GM12878 (cell line): ENCODE measurements around the gene VSX2. TPM values are rescaled to one million over a fixed set of nuclear protein-coding genes. Genes with fewer than 3 reads are reported as not detected.

Source experiments
- ATAC-seq: fragments of 200-7000 bp; cut with Tn5 transposase; 3 replicates; pipeline ENCODE4 v1.9.1; 2020; ENCODE audit warnings: mild to moderate bottlenecking, moderate library complexity
- BruUV-seq: library from RNA; stranded (reverse); fragments of 400-500 nt; replicated peaks from 2 replicates; lab custom pipeline; 2021; lab: Mats Ljungman, UMichigan
- CTCF ChIA-PET: fragments of 300-600 bp; sonication (Branson Sonifier 250); formaldehyde crosslinking; extraction: SDS; loops from one replicate; lab custom pipeline; 2021; ENCODE audit warnings: inconsistent platforms; lab: Yijun Ruan, JAX
- POLR2A ChIA-PET: fragments of 350-600 bp; formaldehyde crosslinking; extraction: SDS; loops from one replicate; lab custom pipeline; 2021; ENCODE audit warnings: inconsistent platforms; lab: Charles Lee
- RAD21 ChIA-PET: fragments of 300-600 bp; sonication (Branson Sonifier 250); formaldehyde crosslinking; loops from one replicate; lab custom pipeline; 2023; ENCODE audit warnings: antibody characterized with exemption; ENCODE audit not compliant: unreplicated experiment; lab: Charles Lee
- SMC1A ChIA-PET: fragments of 300-600 bp; sonication (Branson Sonifier 250); formaldehyde crosslinking; loops from one replicate; lab custom pipeline; 2023; ENCODE audit not compliant: unreplicated experiment, uncharacterized antibody; lab: Charles Lee
- DNase-seq: peaks from one replicate; pipeline ENCODE4 v3.0.0-alpha.2; 2011; ENCODE audit warnings: low read depth, low spot score
- FAIRE-seq: peaks from 3 replicates; lab custom pipeline; 2011; peaks lifted over from hg19 to GRCh38; lab: Jason Lieb, UNC
- H2AFZ ChIP-seq: 2 replicates; pipeline ENCODE4 v1.6.0; 2011; ENCODE audit warnings: low read depth, low read length, control low read depth; ENCODE audit not compliant: control insufficient read depth
- H3K27ac ChIP-seq: 2 replicates; pipeline ENCODE4 v1.5.1; 2011; ENCODE audit warnings: control low read depth; ENCODE audit not compliant: control insufficient read depth, insufficient read depth
- H3K27me3 ChIP-seq, 2 experiments: replicated peaks in 1 of 2; 2 replicates each; pipeline versions ENCODE4 v1.6.0 to v1.6.1; 2011; ENCODE audit warnings: low read length in 1 of 2; ENCODE audit not compliant: control insufficient read depth in 2 of 2, insufficient read depth in 2 of 2
- H3K36me3 ChIP-seq, 2 experiments: 2 replicates each; pipeline ENCODE4 v1.5.1; 2011; ENCODE audit warnings: low read length in 1 of 2; ENCODE audit not compliant: control insufficient read depth in 2 of 2, insufficient read depth in 2 of 2
- H3K4me1 ChIP-seq: 2 replicates; pipeline ENCODE4 v1.6.1; 2011; ENCODE audit warnings: mild to moderate bottlenecking, low read length, moderate library complexity, mixed read lengths; ENCODE audit not compliant: control insufficient read depth, insufficient read depth
- H3K4me2 ChIP-seq: 2 replicates; pipeline ENCODE4 v1.6.0; 2011; ENCODE audit warnings: control low read depth; ENCODE audit not compliant: control insufficient read depth, insufficient read depth
- H3K4me3 ChIP-seq: fragments of 200-600 bp; sonication (generic); 2 replicates; pipeline ENCODE4 v1.5.1; 2016
- H3K79me2 ChIP-seq: 2 replicates; pipeline ENCODE4 v1.6.0; 2011; ENCODE audit warnings: low read length; ENCODE audit not compliant: control insufficient read depth, insufficient read depth
- H3K9ac ChIP-seq: 2 replicates; pipeline ENCODE4 v1.8.0; 2011; ENCODE audit warnings: low read length, control low read depth, mixed read lengths; ENCODE audit not compliant: control insufficient read depth, insufficient read depth
- H3K9me3 ChIP-seq: replicated peaks from 3 replicates; pipeline ENCODE4 v1.5.1; 2011; ENCODE audit warnings: mild to moderate bottlenecking, low read length; ENCODE audit not compliant: control insufficient read depth, insufficient read depth
- H4K20me1 ChIP-seq: 2 replicates; pipeline ENCODE4 v1.6.0; 2011; ENCODE audit not compliant: control insufficient read depth, insufficient read depth
- ASH2L ChIP-seq: fragments of 300-600, 200-600 bp; sonication (generic); IDR thresholded peaks from 2 replicates; pipeline ENCODE4 v1.6.1; 2017; ENCODE audit warnings: low read depth, mild to moderate bottlenecking, borderline replicate concordance
- BHLHE40 ChIP-seq, 2 experiments: fragments of 450-650 bp in 1 of 2; IDR thresholded peaks; 2 replicates each; pipeline ENCODE4 v1.6.1; 2011 to 2017; ENCODE audit warnings: low read depth in 2 of 2, borderline replicate concordance in 1 of 2, improper control_type of control experiment in 1 of 2, low read length in 1 of 2, mild to moderate bottlenecking in 1 of 2
- CBX3 ChIP-seq: fragments of 200-600 bp; sonication (generic); IDR thresholded peaks from 2 replicates; pipeline ENCODE4 v1.6.1; 2016; ENCODE audit warnings: low read depth, borderline replicate concordance
- CHD1 ChIP-seq: IDR thresholded peaks from 2 replicates; pipeline ENCODE4 v1.6.1; 2012; ENCODE audit warnings: low read depth, low read length, improper control_type of control experiment
- IRF5 ChIP-seq: fragments of 450-650 bp; IDR thresholded peaks from 2 replicates; pipeline ENCODE4 v1.6.1; 2017; ENCODE audit warnings: borderline replicate concordance
- KDM1A ChIP-seq: fragments of 200-600 bp; sonication (generic); IDR thresholded peaks from 2 replicates; pipeline ENCODE4 v1.6.1; 2016; ENCODE audit warnings: borderline replicate concordance
- MTA2 ChIP-seq: fragments of 450-650 bp; IDR thresholded peaks from 2 replicates; pipeline ENCODE4 v1.6.1; 2016; ENCODE audit warnings: low read depth, mild to moderate bottlenecking, moderate library complexity
- MXI1 ChIP-seq: fragments of 150-350 bp; IDR thresholded peaks from 2 replicates; pipeline ENCODE4 v1.6.1; 2011; ENCODE audit warnings: low read depth, mild to moderate bottlenecking, inconsistent platforms, low read length, improper control_type of control experiment
- MYC ChIP-seq: IDR thresholded peaks from 2 replicates; pipeline ENCODE4 v1.6.1; 2011; ENCODE audit warnings: mild to moderate bottlenecking, low read length, moderate library complexity, inconsistent platforms; ENCODE audit not compliant: insufficient read depth, insufficient replicate concordance, insufficient read length, severe bottlenecking
- POLR2AphosphoS5 ChIP-seq: IDR thresholded peaks from 2 replicates; pipeline ENCODE4 v1.6.1; 2011; ENCODE audit warnings: mild to moderate bottlenecking, low read length, inconsistent platforms
- RELB ChIP-seq: fragments of 450-650 bp; IDR thresholded peaks from 2 replicates; pipeline ENCODE4 v1.6.1; 2017; ENCODE audit warnings: low read depth, mild to moderate bottlenecking, moderate library complexity
- SMC3 ChIP-seq: IDR thresholded peaks from 2 replicates; pipeline ENCODE4 v1.6.1; 2011; ENCODE audit warnings: low read length, improper control_type of control experiment, borderline replicate concordance
- TARDBP ChIP-seq: IDR thresholded peaks from 2 replicates; pipeline ENCODE4 v1.6.1; 2016; ENCODE audit warnings: borderline replicate concordance
- YY1 ChIP-seq: IDR thresholded peaks from 2 replicates; pipeline ENCODE4 v1.6.1; 2011; ENCODE audit warnings: low read depth, mild to moderate bottlenecking, low read length
- ZNF384 ChIP-seq: IDR thresholded peaks from 2 replicates; pipeline ENCODE4 v1.6.1; 2012; ENCODE audit warnings: low read depth, mild to moderate bottlenecking, low read length, improper control_type of control experiment, borderline replicate concordance
- WGBS: methylation state at CpG from one replicate; pipeline ENCODE4 v1.1.6; 2016; ENCODE audit warnings: low lambda C conversion rate; ENCODE audit not compliant: insufficient replicate concordance, insufficient coverage; ENCODE audit errors: missing lambda C conversion rate; 5-methylcytosine and 5-hydroxymethylcytosine counted together
- in situ Hi-C: fragments of 300-500 bp; cut with MboI; formaldehyde crosslinking; loops from 9 replicates; pipeline ENCODE4 v1.14.3; 2018; ENCODE audit warnings: mixed read lengths
- intact Hi-C: fragments of 100-400 bp; cut with micrococcal nuclease; formaldehyde crosslinking; loops from one replicate; pipeline ENCODE4 v1.14.2; 2022; ENCODE audit not compliant: unreplicated experiment
- polyA plus RNA-seq, 11 experiments: library from polyadenylated mRNA; depleted of rRNA in 4 of 11; unstranded in 6 of 11; stranded (reverse) in 5 of 11; fragments of >200 nt; fragmentation: Nextera tagmentation in 4 of 11; fragmentation: Illumina TruSeq in 1 of 11; extraction: Ambion mirVana in 4 of 11; extraction: Trizol in 1 of 11; gene quantifications; 1 replicate in 1 of 11; 2 replicates in 10 of 11; pipeline versions ENCODE4 v1.2.1 to v1.2.3, GENCODE V29; 2011 to 2016; ENCODE audit warnings: inconsistent platforms in 2 of 11, missing spikeins in 2 of 11, low read depth in 1 of 11
- total RNA-seq, 4 experiments: library from RNA; depleted of rRNA in 3 of 4; stranded (reverse); fragments of >200 nt in 3 of 4; fragmentation: Illumina TruSeq in 1 of 4; extraction: Trizol in 1 of 4; gene quantifications; 2 replicates each; pipeline versions ENCODE4 v1.2.1 to v1.2.3, GENCODE V29; 2013 to 2021

The VSX2 gene
- total and polyA plus RNA-seq, 10 of the 15 experiments (the other 5 are each of a cell fraction or from before 2014, with no cell fraction given): 0.04 to 0.05 TPM; not detected in 8

GRCh38 chr14:74249433-74250375 lies 10.5 kb downstream of the VSX2 start:
- no peaks in the 10 kb centered on the region for H3K4me1 ChIP-seq
- no peak overlapping the region for H2AFZ ChIP-seq
- H3K27ac ChIP-seq: no peak overlapping the region
- intact Hi-C loops (no loop called here), in situ Hi-C loops (loop anchor here (5.0 kb wide), 1 partner anchor 142 kb away; no protein-coding TSS in a partner anchor)
- WGBS: 42% methylated on average over 12 of the region's 12 CpGs
- no peak for TF ChIP-seq BHLHE40 (IDR thresholded peaks at IDR 0.05; ENCODE audit: borderline replicate concordance in 1 of 2, low read depth in 2 of 2, low read length in 1 of 2)
- TF ChIP-seq CHD1: no peak
- TF ChIP-seq ASH2L: no peak
- TF ChIP-seq MXI1: no peak
- no peak for TF ChIP-seq CBX3
- TF ChIP-seq ZNF384: no peak
- no peak for TF ChIP-seq IRF5
- no peak for TF ChIP-seq POLR2AphosphoS5
- no peak for TF ChIP-seq SMC3
- TF ChIP-seq MYC: no peak
- no peak for TF ChIP-seq RELB
- TF ChIP-seq KDM1A: no peak
- no peak for TF ChIP-seq MTA2
- no peak for TF ChIP-seq TARDBP
- no peak for TF ChIP-seq YY1
- no peak overlapping the region for H3K9ac ChIP-seq
- no peaks in the 10 kb centered on the region for H4K20me1 ChIP-seq
- FAIRE-seq (no peak), ATAC-seq (no peak), DNase-seq (no peak)
- no TSS peak for BruUV-seq
- H3K4me2 ChIP-seq: no peak overlapping the region
- POLR2A ChIA-PET: interaction anchor here (0.5 kb wide), 1 partner anchor 20 kb away, joined by 3 read pairs; no protein-coding TSS in a partner anchor
- RAD21 ChIA-PET: no interaction called here
- peaks cover 0 to 1% of the 10 kb centered on the region in 2 experiments; a peak in 2 of 4 replicates for H3K27me3 ChIP-seq
- no peak overlapping the region for H3K4me3 ChIP-seq
- no peaks in the 10 kb centered on the region for H3K36me3 ChIP-seq
- CTCF ChIA-PET: interaction anchor here (0.6 to 1.9 kb wide), 5 partner anchors 31 to 140 kb away, joined by 3 to 5 read pairs (median 4); no protein-coding TSS in a partner anchor
- H3K79me2 ChIP-seq: no peaks in the 10 kb centered on the region
- SMC1A ChIA-PET: interaction anchor here (1.0 to 1.1 kb wide), 2 partner anchors 28 to 137 kb away, joined by 3 read pairs; no protein-coding TSS in a partner anchor
- no peaks in the 10 kb centered on the region for H3K9me3 ChIP-seq
